ENCODE data around the gene EVI5L. TPM values are rescaled to one million over a fixed set of nuclear protein-coding genes. Genes with fewer than 3 reads are reported as not detected.

Gene EVI5L
- total and polyA plus RNA-seq, 2 donors (not counting 3 experiments of a cell fraction or from before 2014, with no cell fraction given): 11.9 to 13.5 TPM

DNA sequence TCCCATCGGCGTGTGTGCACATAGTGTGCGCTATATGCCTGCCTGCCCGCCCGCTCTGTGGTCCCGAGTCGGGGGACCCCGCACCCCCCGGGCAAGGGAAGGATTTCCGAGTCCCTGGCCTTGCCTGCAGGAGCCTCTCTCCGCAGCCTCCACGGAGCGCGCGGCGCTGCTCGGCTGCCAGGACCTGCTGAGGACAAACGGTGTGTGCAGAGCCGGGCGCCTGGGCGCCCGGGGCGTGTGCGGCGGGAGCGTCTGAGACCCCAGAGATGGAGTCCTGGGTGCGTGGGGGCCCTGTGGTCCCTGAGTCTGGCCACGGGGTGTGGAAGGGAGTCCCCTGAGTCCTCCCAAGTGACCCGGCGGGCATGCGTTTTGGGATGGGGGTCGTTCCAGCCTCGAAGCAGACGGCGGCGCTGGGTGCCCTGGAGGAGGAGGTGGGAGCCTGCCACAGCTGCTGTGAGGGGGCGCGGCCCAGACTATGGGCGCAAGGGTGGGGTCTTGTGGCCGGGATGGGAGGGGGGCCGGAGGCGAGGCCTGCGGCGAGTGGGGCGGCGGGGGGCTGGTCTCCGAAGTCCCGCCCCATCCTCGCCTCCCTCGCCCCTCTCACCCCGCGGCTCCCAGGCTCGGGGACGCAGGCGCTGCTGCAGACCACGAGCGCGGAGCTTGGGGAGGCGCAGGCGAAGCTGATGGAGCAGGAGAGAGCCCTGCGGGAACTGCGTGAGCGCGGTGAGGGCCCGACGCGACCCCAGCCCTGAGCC, 41.7 kb upstream of the EVI5L start:
- Histone ChIP-seq H3K9me1 (replicated peaks; ENCODE audit: control insufficient read depth, extremely low read depth, insufficient read depth, low read length) (no peaks in the 10 kb centered on the region), H3K79me2 (ENCODE audit: control insufficient read depth, insufficient read depth, low read length) (no peaks in the 10 kb centered on the region), H3K27ac (ENCODE audit: insufficient read depth, low read depth, low read length) (no peak overlapping the region), H2AFZ (ENCODE audit: low read depth, low read length) (peak overlapping the region; percentile 72), H3K9me3 (replicated peaks; ENCODE audit: control insufficient read depth, insufficient read depth, low read length) (no peaks in the 10 kb centered on the region), H3K4me1 (ENCODE audit: control insufficient read depth, extremely low read depth, insufficient read depth, low read length) (peaks cover 9% of the 10 kb centered on the region), H3K4me3 (replicated peaks in 1 of 3; ENCODE audit: insufficient read depth in 1 of 3, low read depth in 1 of 3, low read length in 3 of 3) (peak overlapping the region in 2 of 3 experiments; percentile 24 to 49), H3K36me3 (ENCODE audit: control insufficient read depth in 2 of 2, extremely low read depth in 1 of 2, insufficient read depth in 2 of 2, low read length in 2 of 2) (peaks cover 0 to 2% of the 10 kb centered on the region in 2 experiments), H4K20me1 (replicated peaks; ENCODE audit: control insufficient read depth, extremely low read depth, insufficient read depth, low read length) (no peaks in the 10 kb centered on the region), H3K4me2 (ENCODE audit: insufficient read depth, low read length) (no peak overlapping the region), H3K9ac (replicated peaks; ENCODE audit: extremely low read depth, insufficient read depth, low read length) (no peak overlapping the region), H3K27me3 (ENCODE audit: control insufficient read depth in 2 of 2, insufficient read depth in 2 of 2, low read length in 2 of 2) (no peaks in the 10 kb centered on the region)
- DNase-seq (ENCODE audit: low read depth, low spot score) (peak; percentile 23), FAIRE-seq (no peak)
- no TSS peak for BruUV-seq (replicated peaks)
- dilution Hi-C loops (cut with MboI; ENCODE audit: extremely low pct_ligation_motif_present, low sequenced_read_pairs) (no loop called here), intact Hi-C loops (cut with micrococcal nuclease) (no loop called here)
- CTCF ChIA-PET: interaction anchor here (1.1 to 1.6 kb wide), 3 partner anchors 11 to 136 kb away, joined by 4 to 8 read pairs (median 5); partner anchors contain the start of gene TRAPPC5
- peak; percentile 21 for TF ChIP-seq EZH2 (IDR thresholded peaks at IDR 0.05; ENCODE audit: borderline replicate concordance, low read depth, low read length, severe bottlenecking)
- TF ChIP-seq, protein P1, sequence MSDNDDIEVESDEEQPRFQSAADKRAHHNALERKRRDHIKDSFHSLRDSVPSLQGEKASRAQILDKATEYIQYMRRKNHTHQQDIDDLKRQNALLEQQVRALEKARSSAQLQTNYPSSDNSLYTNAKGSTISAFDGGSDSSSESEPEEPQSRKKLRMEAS (IDR thresholded peaks at IDR 0.05; ENCODE audit: insufficient read depth, insufficient read length): no peak
- POLR2A ChIA-PET: no interaction called here

DNA sequence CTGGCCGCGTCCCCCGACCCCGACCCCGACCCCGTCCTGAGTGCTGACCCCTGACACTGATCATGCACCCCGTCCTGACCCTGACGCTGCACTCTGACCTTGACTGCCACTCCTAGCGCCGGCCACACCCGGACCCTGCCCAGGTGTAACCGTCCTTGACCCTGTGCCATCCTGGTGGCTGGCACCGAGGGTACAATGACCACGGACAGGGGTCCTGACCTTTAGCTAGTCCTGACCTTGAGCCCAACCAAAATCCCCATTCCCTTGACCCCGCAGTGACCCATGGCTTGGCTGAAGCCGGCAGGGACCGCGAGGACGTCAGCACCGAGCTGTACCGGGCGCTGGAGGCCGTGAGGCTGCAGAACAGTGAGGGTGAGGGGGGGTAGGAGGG, 41.1 kb upstream of the EVI5L start:
- H3K9me1 ChIP-seq (replicated peaks; ENCODE audit: control insufficient read depth, extremely low read depth, insufficient read depth, low read length): no peaks in the 10 kb centered on the region
- H3K4me3 ChIP-seq (replicated peaks in 1 of 3; ENCODE audit: insufficient read depth in 1 of 3, low read depth in 1 of 3, low read length in 3 of 3): peak overlapping the region in 1 of 3 experiments; percentile 49
- CTCF ChIA-PET: interaction anchor here (1.1 to 1.6 kb wide), 3 partner anchors 11 to 136 kb away, joined by 4 to 8 read pairs (median 5); partner anchors contain the start of gene TRAPPC5
- intact Hi-C loops (cut with micrococcal nuclease): no loop called here
- H3K27me3 ChIP-seq (ENCODE audit: control insufficient read depth in 2 of 2, insufficient read depth in 2 of 2, low read length in 2 of 2): no peaks in the 10 kb centered on the region
- no TSS peak for BruUV-seq (replicated peaks)
- peaks cover 9% of the 10 kb centered on the region for H3K4me1 ChIP-seq (ENCODE audit: control insufficient read depth, extremely low read depth, insufficient read depth, low read length)
- TF ChIP-seq JUN (IDR thresholded peaks at IDR 0.05; ENCODE audit: borderline replicate concordance, insufficient read depth, insufficient read length, low read depth): no peak
- TF ChIP-seq, protein P1 (IDR thresholded peaks at IDR 0.05; ENCODE audit: insufficient read depth, insufficient read length): no peak
- TF ChIP-seq, protein P2, sequence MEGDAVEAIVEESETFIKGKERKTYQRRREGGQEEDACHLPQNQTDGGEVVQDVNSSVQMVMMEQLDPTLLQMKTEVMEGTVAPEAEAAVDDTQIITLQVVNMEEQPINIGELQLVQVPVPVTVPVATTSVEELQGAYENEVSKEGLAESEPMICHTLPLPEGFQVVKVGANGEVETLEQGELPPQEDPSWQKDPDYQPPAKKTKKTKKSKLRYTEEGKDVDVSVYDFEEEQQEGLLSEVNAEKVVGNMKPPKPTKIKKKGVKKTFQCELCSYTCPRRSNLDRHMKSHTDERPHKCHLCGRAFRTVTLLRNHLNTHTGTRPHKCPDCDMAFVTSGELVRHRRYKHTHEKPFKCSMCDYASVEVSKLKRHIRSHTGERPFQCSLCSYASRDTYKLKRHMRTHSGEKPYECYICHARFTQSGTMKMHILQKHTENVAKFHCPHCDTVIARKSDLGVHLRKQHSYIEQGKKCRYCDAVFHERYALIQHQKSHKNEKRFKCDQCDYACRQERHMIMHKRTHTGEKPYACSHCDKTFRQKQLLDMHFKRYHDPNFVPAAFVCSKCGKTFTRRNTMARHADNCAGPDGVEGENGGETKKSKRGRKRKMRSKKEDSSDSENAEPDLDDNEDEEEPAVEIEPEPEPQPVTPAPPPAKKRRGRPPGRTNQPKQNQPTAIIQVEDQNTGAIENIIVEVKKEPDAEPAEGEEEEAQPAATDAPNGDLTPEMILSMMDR (IDR thresholded peaks at IDR 0.05; ENCODE audit: extremely low read depth in 1 of 2, insufficient read depth in 1 of 2, low read depth in 1 of 2, low read length in 2 of 2): no peak
- no peak for TF ChIP-seq POLR2AphosphoS5 (IDR thresholded peaks at IDR 0.05; ENCODE audit: insufficient read depth, low read depth, low read length)
- no peak for TF ChIP-seq MYC (IDR thresholded peaks at IDR 0.05; ENCODE audit: low read depth, low read length)
- no peak for TF ChIP-seq GATA2 (IDR thresholded peaks at IDR 0.05; ENCODE audit: insufficient read depth, insufficient read length, low read depth, low read length)
- TF ChIP-seq POLR2A (IDR thresholded peaks at IDR 0.05; ENCODE audit: low read depth, low read length): no peak
- TF ChIP-seq FOS (IDR thresholded peaks at IDR 0.05; ENCODE audit: borderline replicate concordance, insufficient read depth, low read length): no peak
- TF ChIP-seq EZH2 (IDR thresholded peaks at IDR 0.05; ENCODE audit: borderline replicate concordance, low read depth, low read length, severe bottlenecking): no peak
- peak overlapping the region; percentile 17 for H2AFZ ChIP-seq (ENCODE audit: low read depth, low read length)
- H3K9me3 ChIP-seq (replicated peaks; ENCODE audit: control insufficient read depth, insufficient read depth, low read length): no peaks in the 10 kb centered on the region
- peak overlapping the region; percentile 4 for H3K4me2 ChIP-seq (ENCODE audit: insufficient read depth, low read length)
- H3K27ac ChIP-seq (ENCODE audit: insufficient read depth, low read depth, low read length): no peak overlapping the region
- FAIRE-seq (no peak), DNase-seq (ENCODE audit: low read depth, low spot score) (no peak)
- H3K36me3 ChIP-seq (ENCODE audit: control insufficient read depth in 2 of 2, extremely low read depth in 1 of 2, insufficient read depth in 2 of 2, low read length in 2 of 2): peaks cover 0 to 2% of the 10 kb centered on the region in 2 experiments
- dilution Hi-C loops (cut with MboI; ENCODE audit: extremely low pct_ligation_motif_present, low sequenced_read_pairs): no loop called here
- no peak overlapping the region for H3K9ac ChIP-seq (replicated peaks; ENCODE audit: extremely low read depth, insufficient read depth, low read length)
- H3K79me2 ChIP-seq (ENCODE audit: control insufficient read depth, insufficient read depth, low read length): no peaks in the 10 kb centered on the region
- H4K20me1 ChIP-seq (replicated peaks; ENCODE audit: control insufficient read depth, extremely low read depth, insufficient read depth, low read length): no peaks in the 10 kb centered on the region
- POLR2A ChIA-PET: no interaction called here

All from endothelial cell of umbilical vein (primary cell).